Activated T-cell treated with anti-CD3 and anti-CD28 coated beads, Interleukin-2, amount 50 U/mL, for 48 hours (primary cell): Measurements from ENCODE around the gene DEF6.
A peak's percentile ranks its signal among the peaks of the same experiment; 100 is the strongest.
"Not testable (repeated sequence)": the region's sequence is repeated elsewhere in the genome, so short reads cannot be mapped to it uniquely, and the experiment has no call there.

Source experiments
- DNase-seq, 2 experiments: peaks; one replicate each; pipeline ENCODE4 v3.0.0-alpha.2; 2020

DEF6 gene

DNA sequence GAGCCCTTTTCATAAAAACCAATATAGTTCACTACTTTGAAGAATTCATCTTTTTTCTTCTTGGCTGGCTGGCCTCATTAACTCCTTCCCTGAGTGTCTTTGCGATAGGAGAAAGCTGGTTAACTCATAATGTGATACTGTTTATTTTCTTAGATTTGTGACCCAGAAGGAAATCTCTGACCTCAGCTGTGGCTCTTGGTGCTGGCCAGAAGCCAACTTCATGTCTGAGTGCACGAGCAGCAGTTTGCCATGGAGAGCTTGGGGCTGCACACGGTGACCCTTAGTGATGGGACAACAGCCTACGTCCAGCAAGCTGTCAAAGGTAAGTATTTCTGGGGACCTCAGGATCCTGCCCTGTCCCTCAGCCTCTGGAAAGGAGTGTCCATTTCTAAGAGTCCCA is 16.7 kb upstream of the DEF6 start:
- no peak for DNase-seq

DNA sequence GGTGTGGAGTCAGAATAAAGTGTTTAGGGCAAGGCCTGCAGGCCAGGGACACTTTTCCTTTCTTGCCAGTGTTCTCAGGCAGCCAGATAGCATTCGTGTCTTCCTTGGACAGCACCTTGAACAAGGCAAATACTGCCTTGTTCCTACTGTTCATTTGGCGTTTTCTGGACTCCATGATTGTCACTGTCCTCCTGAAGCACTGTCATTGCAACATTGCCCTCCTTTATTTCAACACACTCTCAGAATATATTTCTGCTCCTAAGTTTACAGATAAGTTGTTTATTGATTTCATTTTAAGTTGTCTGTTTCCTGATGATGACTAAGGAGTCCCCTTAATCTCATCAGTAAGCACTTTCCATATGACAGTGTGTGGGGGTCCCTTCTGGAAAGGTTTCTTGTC is 15.1 kb upstream of the DEF6 start:
- DNase-seq = no peak

DNA sequence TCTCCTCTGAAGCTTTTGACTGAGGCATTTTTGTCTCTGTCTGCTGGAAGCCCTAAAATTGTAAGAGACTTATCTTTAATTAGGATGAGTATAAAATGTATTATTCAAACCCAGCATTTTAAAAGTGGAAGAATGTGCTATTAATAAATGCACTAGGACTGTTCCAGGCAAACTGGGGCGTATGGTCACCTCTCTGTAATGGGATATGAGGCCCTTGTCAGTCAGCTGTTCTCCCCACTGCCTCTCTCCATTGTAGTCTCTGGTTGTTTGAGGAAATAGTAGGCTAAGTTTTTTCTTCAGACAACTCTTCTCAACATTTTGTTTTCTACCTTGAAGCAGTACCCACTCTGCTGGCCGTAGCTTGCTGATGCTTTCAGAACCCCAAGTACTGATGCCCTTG is 14.3 kb upstream of the DEF6 start:
- DNase-seq = no peak

DNA sequence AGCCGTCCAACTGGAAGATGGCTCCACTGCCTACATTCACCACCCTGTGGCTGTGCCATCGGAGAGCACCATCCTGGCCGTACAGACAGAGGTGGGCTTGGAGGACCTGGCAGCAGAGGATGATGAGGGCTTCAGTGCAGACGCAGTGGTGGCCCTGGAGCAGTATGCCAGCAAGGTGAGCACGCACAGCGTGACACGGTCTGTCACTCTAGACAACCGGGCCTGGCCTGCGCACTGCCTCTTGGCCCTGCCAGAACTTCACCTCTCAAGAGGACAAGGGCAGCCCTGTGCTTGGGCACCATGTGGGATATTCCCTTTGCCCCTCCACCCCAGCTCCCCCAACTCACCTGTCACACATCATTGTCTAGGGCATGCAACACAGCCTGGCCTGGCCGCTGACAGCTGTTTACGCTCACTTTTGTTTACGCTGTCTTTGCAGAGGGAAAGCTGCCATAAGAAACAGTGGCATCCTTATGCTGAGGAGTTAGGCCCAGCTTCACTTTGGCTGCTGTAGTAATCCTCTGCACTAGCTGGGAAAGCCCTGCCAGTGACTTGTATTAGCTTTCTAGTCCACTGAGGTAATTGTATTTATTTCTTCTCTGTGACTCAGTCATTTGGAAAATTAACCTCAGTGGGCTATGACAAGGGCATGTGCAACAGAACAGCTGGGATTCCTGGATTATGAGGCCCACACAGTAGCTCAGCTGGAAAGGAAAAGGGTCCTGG is 9.8 kb upstream of the DEF6 start:
- DNase-seq = no peak

DNA sequence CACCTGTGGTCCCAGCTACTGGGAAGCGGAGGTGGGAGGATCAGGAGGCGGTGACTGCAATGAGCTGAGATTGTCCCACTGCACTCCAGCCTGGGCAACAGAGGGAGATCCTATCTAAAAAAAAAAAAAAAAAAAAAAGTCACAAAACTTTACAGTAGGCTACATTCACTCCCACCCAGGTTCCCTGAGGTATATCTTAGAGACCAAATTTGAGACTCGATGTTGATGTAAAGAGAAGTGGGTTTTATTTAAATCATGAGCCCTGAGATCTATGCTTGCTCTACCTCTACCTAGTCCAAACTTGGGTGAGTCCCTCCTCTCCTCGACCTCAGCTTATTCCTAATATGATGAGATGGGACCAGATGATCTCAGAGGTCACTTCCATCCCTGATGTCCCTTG is 8.8 kb upstream of the DEF6 start:
- no peak for DNase-seq

DNA sequence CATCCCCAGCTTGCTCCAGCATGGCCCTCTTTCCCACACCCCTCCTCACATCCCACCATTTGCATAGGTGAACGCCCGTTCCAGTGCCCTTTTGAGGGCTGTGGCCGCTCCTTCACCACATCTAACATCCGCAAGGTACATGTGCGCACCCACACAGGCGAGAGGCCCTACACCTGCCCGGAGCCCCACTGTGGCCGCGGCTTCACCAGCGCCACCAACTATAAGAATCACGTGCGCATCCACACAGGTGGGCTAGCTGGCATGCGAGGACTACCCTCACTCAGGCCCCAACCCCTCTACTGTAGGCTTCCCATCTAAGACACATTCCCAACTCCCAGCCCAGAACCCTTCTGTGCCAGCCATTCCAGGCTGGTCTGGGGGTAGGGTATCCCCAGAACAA is 6.1 kb upstream of the DEF6 start:
- DNase-seq = no peak

DNA sequence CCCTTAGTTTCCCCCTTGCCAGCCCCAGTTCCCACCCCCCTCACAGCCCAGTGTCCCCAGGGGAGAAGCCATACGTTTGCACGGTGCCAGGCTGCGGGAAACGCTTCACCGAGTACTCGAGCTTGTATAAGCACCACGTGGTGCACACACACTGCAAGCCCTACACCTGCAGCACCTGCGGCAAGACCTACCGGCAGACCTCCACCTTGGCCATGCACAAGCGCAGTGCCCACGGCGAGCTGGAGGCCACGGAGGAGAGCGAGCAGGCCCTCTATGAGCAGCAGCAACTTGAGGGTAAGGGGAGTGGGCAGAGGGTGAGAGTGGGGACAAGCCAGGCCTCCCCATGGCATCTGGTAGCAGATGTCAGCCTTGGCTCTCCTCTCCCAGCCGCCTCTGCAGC is 5.1 kb upstream of the DEF6 start:
- no peak for DNase-seq

DNA sequence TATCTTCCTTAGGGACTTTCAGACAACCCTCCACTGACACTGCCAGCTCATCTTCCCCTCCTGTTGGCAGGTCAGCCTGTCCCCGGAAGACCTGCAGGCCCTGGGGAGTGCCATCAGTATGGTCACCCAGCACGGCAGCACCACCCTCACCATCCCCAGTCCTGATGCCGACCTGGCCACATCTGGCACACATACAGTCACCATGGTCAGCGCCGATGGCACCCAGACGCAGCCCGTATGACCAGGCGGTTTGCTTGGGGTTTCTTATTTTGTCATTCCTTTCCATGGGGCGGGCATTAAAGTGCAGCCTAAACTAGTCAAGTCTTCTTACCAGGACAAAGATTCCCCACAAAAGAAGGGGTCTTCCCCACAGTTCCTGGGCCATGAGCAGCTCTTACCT is 3.9 kb upstream of the DEF6 start:
- no peak for DNase-seq

DNA sequence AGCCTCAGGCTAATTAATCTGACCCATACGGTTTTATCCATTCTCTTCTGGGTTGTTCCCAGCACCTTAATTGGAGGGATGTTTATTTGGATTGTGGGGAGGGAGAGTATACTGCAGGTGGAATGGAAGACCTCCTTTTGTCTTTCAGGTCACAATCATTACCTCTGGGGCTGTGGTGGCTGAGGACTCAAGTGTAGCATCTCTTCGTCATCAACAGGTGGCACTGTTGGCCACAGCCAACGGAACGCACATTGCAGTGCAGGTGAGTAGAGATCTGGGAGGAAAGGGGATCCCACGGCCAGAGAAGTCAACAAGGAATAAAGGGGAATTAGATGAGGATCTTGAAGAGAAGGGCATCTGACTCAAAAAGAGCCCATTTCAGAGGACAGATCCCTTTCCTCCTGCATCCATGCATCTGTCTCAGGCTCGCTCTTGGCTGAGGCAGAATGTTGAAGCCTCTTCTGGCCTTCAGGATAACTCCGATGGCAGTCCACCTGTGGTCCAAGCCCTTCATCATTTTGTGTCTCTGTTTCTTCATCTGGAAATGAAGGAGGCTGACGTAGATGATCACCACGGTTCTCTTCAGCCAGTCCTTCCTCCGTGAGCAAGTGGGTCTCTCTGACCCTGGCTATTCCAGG is 3.2 kb upstream of the DEF6 start:
- peak; percentile 57 to 61 for DNase-seq

DNA sequence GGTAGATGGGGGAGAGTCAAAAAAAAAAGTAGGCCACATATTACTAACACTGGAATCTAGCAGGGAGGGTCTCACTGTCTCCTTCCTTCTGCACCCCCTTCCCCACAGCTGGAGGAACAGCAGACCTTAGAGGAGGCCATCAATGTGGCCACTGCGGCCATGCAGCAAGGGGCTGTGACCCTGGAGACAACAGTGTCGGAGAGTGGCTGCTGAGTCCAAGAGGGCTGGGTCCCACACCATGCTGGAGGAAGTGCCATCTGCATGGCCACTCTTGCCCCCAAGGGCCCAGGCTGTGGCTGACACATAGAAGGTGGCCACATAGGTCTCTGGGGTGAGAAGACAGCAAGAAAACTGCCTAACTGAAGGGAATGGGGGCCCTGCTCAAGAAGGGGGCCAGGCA is 2.6 kb upstream of the DEF6 start:
- no peak for DNase-seq

DNA sequence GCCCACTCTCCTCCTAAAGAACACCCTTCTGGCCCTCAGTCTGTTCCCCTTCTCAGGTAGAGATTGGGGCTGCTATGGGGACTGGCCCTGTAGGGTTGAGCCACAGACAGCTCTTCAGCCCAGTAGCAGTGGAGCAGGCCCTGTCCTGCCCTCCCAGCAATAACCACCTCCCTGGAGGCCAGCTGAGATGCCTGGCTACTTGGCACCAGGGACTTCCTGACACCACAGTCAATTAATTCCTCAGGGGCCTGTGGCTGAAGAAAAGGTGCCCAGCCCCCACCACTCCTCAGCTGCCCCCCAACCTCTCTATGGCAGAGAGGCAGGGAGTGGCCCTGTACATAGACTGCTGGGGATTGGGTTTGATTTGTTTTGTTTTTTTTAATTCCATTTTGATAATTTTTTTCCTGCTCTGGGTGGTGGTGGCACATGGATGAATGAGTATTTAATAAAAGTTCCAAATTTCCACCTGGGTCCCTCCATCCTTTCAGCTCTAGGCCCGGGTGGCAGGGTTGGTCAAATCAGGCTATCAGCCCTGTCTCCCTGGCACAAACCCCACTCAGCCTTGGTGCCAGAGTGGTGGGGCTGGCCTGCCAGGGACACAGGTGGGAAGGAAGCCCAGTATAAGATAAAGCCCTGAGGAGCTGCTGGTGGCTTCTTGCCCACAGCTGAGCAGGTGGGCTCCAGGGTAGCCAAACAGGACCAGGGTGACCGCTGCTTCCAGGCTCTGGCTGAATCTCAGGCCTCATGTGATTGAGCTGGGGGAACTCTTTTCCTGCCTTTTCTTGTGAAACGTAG is 1.9 kb upstream of the DEF6 start:
- DNase-seq = no peak

DNA sequence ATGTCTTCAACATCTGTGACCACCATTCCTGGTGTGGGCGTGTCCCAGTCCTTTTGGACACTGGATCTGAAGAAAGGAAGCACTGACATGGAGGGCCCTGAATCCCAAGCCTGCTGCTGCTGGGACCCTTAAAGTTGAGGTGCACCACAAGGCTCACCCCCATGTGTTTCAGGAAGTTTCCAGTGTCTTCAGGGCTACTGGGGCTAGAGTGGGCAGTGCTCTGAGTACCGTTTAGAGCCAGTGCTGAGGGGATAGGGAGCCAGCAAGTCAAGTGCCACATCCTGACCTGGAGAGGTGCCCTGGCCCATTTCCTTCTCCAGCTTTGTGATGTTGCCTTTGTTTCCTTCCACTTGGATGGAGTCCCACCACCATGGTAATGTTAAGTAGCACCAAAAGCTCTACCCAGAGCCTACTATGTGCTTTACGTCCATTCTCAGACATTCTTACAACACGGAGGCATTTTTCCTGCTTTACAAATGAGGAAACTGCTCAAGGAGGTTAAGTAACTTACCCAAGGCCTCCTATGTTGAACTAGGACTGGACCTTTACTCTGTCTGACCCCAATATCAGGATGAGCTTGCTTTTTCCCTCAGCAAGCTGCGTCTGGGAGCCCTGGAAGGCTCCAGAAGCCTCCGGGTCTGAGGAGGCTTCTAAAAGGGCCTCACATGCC is 552 bp upstream of the DEF6 start:
- no peak for DNase-seq

DNA sequence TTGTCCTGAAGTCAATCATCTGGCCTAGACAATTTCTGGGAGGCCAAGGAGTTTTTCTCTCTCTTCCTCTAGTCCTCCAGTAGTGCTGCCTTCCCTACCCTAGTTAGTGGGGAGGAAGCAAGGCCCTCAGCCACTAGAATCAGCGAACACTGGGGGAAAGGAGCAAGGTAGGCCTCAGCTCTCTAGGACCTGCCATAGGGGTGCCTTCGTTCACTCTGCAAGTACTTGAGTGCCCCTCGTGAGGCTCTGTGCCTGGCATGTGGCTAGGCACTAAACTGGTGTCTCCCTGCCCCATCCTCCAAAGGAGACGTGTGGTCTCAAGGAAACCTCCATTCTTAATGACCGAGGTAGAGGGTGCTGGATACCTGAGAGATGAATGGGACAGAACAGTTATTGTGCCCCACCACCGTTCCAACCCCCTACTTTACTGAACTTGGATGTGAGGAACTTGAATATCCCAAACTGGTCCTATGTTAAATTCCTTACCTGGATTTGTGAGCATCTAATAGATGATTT is 1.1 kb downstream of the DEF6 start:
- peak in 1 of 2 experiments; percentile 55 for DNase-seq

DNA sequence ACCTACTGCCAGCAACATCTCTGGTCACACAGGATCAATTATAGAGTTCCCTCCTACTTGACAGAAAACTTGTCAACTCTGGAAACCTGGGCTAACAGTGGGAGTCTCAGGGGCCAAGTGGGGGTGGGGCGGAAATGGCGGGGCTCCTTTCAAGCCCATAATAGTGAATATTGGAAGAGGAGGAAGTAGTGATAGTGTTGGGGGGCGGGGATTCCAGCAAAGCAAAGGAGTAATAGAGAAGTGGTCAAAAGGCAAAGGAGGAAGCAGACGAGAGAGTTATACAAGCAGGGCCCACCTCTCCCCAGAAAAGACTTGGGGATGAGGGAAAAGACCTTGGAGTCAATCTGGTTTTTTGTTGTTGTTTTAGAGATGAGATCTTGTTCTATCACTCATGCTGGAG is 2.1 kb downstream of the DEF6 start:
- peak in 1 of 2 experiments; percentile 44 for DNase-seq

DNA sequence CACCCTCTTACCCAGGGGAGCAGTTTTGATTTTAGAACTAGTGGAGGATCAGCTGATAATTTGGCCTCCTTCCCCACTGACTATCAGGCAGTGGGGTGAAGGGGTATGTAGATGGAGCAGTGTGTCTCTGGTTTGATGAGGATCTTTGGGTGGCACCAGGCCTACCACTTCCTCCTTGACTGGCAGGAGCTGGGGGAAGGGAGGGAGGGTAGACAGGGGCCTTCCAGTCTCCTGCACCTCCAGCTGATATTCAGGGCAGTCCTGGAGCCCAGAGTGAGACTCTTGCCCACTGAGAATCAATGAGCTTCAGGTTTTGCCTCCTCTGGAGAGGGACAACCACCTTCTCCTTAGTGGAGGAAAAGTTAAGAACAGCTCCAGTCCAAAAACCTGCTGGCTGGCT is 3.2 kb downstream of the DEF6 start:
- DNase-seq = peak in 1 of 2 experiments; percentile 46

DNA sequence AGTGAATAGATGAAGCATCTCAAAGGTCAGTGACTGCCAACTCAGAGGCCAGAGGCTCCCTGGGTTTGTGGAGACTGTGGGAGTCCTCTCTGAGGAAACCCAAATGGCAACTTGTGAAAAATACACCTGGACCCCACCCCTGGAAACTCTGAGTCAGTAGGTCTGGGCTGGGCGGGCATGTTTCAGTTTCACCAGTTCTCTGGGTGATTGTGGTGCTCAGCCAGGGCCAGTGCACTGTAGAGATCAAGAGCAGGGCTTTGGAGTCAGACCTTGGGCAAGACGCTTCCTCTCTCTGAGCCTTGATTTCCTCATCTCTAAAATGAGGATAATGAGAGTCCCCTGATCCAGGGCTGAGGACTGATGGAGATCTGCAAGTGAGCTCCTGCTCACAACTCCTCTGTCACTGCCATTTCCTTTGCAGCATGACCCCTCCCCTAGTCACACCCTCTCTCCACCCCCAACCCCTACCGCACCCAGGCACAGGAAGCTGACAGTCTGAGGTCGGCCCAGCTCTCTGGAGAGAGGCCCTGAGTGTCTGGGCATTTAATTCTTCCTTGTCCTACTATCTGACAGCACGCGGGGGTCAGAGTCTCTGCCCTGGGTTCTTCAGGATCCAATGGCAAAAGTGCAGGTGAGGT is 5.1 kb downstream of the DEF6 start:
- peak; percentile 91 to 92 for DNase-seq

DNA sequence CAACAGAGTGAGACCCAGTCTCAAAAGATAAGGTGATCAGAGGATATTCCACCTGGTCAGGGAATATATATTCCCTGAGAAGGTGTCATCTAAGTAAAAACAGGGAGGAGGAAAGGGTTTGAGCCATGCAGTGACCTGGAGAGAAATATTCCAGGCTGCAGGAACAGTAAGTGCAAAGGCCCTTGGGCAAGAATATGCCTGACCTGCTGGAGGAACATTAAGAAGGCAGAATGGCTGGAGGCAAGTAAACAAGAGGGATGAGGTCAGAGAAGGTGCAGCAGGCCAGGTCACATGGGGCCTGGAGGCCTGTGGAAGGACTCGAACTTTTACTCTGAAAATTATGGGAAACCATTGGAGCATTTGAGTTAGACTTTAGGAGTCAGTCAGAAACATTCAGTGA is 6.7 kb downstream of the DEF6 start:
- no peak for DNase-seq

DNA sequence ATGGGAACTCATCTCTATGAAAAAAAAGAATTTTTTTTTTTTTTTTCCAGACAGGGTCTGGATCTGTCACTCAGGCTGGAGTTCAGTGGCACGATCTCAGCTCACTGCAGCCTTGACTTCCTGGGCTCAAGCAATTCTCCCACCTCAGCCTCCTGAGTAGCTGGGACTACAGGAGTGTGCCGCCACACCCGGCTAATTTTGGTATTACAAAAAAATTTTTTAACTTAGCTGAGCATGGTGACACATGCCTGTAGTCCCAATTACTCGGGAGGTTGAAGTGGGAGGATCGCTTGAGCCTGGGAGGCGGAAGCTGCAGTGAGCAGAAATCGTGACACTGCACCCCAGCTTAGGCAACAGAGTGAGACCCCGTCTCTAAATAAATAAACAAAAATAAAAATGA is 7.5 kb downstream of the DEF6 start:
- DNase-seq = peak in 1 of 2 experiments; percentile 49

DNA sequence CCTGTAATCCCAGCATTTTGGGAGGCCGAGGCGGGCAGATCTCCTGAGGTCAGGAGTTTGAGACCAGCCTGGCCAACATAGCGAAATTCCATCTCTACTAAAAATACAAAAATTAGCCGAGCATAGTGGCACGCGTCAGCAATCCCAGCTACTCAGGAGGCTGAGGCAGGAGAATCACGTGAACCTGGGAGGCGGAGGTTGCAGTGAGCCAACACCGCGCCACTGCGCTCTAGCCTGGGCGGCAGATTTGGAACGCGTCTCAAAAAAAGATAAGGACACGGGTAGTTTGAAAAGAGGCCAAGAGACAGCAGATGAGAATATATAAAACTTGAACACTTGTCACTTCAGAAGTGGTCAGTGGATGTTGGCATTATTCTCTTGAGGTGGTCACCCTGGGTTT is 9.5 kb downstream of the DEF6 start:
- not testable (repeated sequence) for DNase-seq

DNA sequence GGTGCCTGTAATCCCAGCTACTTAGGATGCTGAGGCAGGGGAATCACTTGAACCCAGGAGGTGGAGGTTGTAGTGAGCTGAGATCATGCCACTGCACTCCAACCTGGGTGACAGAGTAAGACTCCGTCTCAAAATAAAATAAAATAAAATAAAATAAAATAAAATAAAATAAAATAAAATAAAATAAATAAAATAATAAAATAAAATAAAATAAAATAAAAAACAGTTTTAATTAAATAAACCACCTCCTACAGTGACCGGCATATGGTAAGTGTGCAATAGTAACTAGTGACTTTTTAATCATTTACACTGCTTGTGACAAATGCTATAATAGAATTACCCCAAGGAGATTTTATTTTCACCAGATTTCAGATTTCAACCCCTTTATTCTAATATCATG is 10.9 kb downstream of the DEF6 start:
- not testable (repeated sequence) for DNase-seq

DNA sequence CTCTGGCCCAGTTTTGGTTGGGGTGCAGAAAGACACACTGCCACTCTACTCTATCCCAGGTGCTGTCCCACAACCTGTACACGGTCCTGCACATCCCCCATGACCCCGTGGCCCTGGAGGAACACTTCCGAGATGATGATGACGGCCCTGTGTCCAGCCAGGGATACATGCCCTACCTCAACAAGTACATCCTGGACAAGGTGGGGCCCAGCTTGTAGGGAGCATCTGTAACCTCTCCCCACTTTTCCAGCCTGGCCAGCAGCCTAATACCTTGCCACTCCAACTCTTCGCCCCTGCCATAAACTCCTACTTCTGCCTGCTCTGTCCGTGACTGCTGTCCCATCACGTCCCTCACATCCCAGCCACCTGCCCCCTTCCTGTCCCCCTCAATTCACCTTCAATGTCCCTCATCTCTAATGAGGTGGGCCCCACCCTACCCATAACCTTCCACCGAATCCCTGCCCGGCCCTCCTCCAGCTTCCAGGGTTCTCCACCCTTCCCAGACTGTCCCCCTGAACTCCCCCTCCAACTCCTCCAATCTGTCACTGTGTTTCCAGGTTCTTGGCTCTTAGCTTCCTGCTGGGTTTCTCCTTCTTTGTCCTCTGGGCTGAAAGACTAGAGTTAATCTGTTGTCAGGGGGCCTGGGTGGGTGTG is 12.1 kb downstream of the DEF6 start:
- peak in 1 of 2 experiments; percentile 17 for DNase-seq

DNA sequence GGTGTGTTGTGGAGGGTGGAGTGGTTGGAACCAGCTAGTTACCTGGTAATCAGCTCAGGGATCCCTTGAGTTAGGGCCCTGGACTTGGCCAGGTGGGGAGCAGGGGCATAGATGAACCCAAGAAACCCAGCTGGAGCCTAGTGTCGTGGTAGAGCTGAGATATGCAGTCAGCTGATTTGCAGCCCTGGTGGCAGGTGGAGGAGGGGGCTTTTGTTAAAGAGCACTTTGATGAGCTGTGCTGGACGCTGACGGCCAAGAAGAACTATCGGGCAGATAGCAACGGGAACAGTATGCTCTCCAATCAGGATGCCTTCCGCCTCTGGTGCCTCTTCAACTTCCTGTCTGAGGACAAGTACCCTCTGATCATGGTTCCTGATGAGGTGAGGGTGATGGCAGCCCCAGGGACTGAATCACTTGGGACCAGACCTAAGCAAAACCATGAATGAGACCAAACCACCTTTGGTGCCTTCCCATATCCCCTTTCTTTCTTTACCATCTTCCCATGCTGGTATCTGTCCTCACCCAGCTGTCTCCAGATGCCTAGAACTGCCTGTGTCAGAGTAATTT is 12.7 kb downstream of the DEF6 start:
- peak; percentile 50 to 51 for DNase-seq
